ENCODE measurements around the gene PHRF1. TPM values are rescaled to one million over a fixed set of nuclear protein-coding genes. Genes with fewer than 3 reads are reported as not detected.

The PHRF1 gene
- total and polyA plus RNA-seq, 2 of the 4 experiments (the other 2 are of a cell fraction): 10.9 to 17.5 TPM

DNA sequence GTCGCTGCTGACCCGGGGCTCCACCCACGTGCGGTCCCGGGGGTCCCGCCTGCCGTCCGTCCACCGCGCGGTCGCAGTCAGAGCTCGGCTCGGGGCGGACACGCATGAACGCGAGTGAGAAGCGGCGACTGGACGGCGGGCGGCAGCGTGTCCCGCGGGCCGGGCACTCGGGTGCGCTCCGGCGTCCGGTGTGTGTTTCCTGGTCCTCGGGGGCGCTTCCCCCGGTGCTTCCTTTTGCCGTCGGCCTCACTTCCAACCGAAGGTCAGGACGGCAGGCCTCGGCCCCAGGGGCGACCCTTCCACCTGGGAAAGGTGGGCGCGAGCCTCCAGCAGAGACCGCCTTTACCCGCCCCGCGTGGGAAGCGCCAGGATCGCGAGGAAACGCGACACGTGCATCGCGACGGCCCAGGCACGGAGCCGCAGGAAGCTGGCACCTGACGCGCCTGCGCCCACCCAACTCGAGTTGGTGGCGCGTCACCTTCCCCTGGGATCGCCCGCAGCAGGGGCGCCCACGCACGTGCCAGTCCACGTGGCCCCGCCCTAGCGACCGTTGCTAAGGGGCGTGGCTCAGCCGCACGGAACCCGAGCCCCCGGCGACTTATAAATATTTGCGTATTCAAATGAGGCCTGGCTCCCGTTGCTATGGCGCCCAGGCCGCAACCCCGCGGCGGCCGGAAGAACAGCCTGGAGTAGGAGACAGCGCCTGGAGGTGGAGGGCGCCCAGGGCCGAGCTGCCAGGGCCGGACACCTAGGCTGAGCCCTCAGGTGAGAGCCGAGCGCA is 39.2 kb upstream of the PHRF1 start, which contains the start of gene LRRC56:
LRRC56 (plus strand) TSS at position 687 of the 781 bp plus-strand sequence. CDS start 3,158 bp downstream, outside the sequence.
- peak within 1 kb of the TSS; percentile 63 for H3K14ac ChIP-seq (replicated peaks; ENCODE audit: low read depth, low read length)

More for the DNA sequence above, 39.2 kb upstream of the PHRF1 start, which contains the start of gene LRRC56:
- peak within 1 kb of the TSS; percentile 87 for H3K4me2 ChIP-seq (ENCODE audit: low read depth, low read length)
- TF ChIP-seq CTCF (conservative IDR thresholded peaks at IDR 0.05; ENCODE audit: low read depth, low read length) (no peak), RCOR1 (IDR thresholded peaks at IDR 0.05; ENCODE audit: insufficient replicate concordance, low read length) (no peak), POLR2A (IDR thresholded peaks at IDR 0.05; ENCODE audit: low read depth, low read length) (peak; percentile 49; the same call in 1 of the 2 replicates), USF2 (IDR thresholded peaks at IDR 0.05; ENCODE audit: low read depth, low read length) (peak; percentile 92), BHLHE40 (IDR thresholded peaks at IDR 0.05; ENCODE audit: low read depth, low read length) (peak; percentile 98), MXI1 (IDR thresholded peaks at IDR 0.05; ENCODE audit: borderline replicate concordance, low read depth, low read length) (peak; percentile 79; the same call in 1 of the 2 replicates)
- H3K9me1 ChIP-seq (ENCODE audit: insufficient read depth, low read length): peaks cover 3% of the 10 kb centered on the region; the same call in 1 of the 2 replicates
- H4K20me1 ChIP-seq (ENCODE audit: insufficient read depth, low read length): peaks cover 16% of the 10 kb centered on the region
- peak within 1 kb of the TSS; percentile 75 for H2AK5ac ChIP-seq (ENCODE audit: low read depth, low read length)
- dilution Hi-C loops (cut with HindIII; ENCODE audit: low sequenced_read_pairs, unreplicated experiment): no loop called here
- peak within 1 kb of the TSS; percentile 39 for H2BK20ac ChIP-seq (ENCODE audit: low read depth, low read length)
- peaks cover 16% of the 10 kb centered on the region; the same call in 1 of the 2 replicates for H3K36me3 ChIP-seq (ENCODE audit: control insufficient read depth, insufficient read depth, low read length)
- peak within 1 kb of the TSS; percentile 19 for H4K5ac ChIP-seq (ENCODE audit: low read depth, low read length)
- no TSS peak for BruUV-seq (replicated peaks)
- H3K23ac ChIP-seq (ENCODE audit: low read depth, low read length): peak within 1 kb of the TSS; percentile 45; the same call in 1 of the 2 replicates
- H3K56ac ChIP-seq (ENCODE audit: extremely low read depth, insufficient read depth, low read length): peak within 1 kb of the TSS; percentile 36; the same call in 1 of the 2 replicates
- H3K79me1 ChIP-seq (ENCODE audit: low read depth in 1 of 2, low read length in 2 of 2): peaks cover 3 to 26% of the 10 kb centered on the region in 2 experiments; a peak in 3 of 4 replicates
- H4K8ac ChIP-seq (ENCODE audit: low read depth in 2 of 2, low read length in 2 of 2): peak within 1 kb of the TSS; percentile 69 to 86
- ChIA-PET CTCF (no interaction called here), POLR2A (ENCODE audit: unreplicated experiment) (no interaction called here)
- H3K4ac ChIP-seq (ENCODE audit: low read depth, low read length): peak within 1 kb of the TSS; percentile 71
- H3K4me1 ChIP-seq (ENCODE audit: control insufficient read depth, insufficient read depth, low read length): peaks cover 16% of the 10 kb centered on the region
- peak within 1 kb of the TSS; percentile 30 for H2BK120ac ChIP-seq (ENCODE audit: low read depth, low read length)
- in situ Hi-C loops (cut with MboI; ENCODE audit: low sequenced_read_pairs): no loop called here
- 12% methylated on average over 60 of the region's 93 CpGs; no CpG with 5 or more reads in 1 of the 2 experiments for WGBS, 2 experiments (ENCODE audit: extremely low coverage in 2 of 2, insufficient read length in 1 of 2)
- no peaks in the 10 kb centered on the region for H3K9me3 ChIP-seq (ENCODE audit: control insufficient read depth, insufficient read depth, low read length)
- H4K91ac ChIP-seq (ENCODE audit: insufficient read depth, low read depth, low read length): peak within 1 kb of the TSS; percentile 72
- ATAC-seq (ENCODE audit: low read depth) (peak; percentile 44), DNase-seq (peak; percentile 77)
- H2BK15ac ChIP-seq (ENCODE audit: low read depth, low read length): peak within 1 kb of the TSS; percentile 46; the same call in 2 of the 3 replicates
- peak within 1 kb of the TSS; percentile 34 for H3K4me3 ChIP-seq (ENCODE audit: insufficient read depth, low read depth, low read length)
- H2AK9ac ChIP-seq (replicated peaks; ENCODE audit: low read depth, low read length, poor library complexity): peak within 1 kb of the TSS; percentile 92
- H3K9ac ChIP-seq (ENCODE audit: low read depth, low read length): peak within 1 kb of the TSS; percentile 49
- H3K27ac ChIP-seq (ENCODE audit: insufficient read depth, low read length): peak within 1 kb of the TSS; percentile 31; the same call in 1 of the 2 replicates
- H3K27me3 ChIP-seq (ENCODE audit: control insufficient read depth, insufficient read depth, low read length): no peaks in the 10 kb centered on the region
- H2AFZ ChIP-seq (replicated peaks; ENCODE audit: low read length, poor library complexity): peak within 1 kb of the TSS; percentile 94
- peak within 1 kb of the TSS; percentile 13; the same call in 1 of the 2 replicates for H3K18ac ChIP-seq (ENCODE audit: low read depth, low read length)
- H2BK5ac ChIP-seq (ENCODE audit: low read depth, low read length, poor library complexity, severe bottlenecking): peak within 1 kb of the TSS; percentile 23
- intact Hi-C loops (cut with micrococcal nuclease): no loop called here

Data from IMR-90 (cell line).